GM19240 (cell line): ENCODE measurements around the gene NRG3.

Experiments
- DNase-seq: peaks from one replicate; pipeline ENCODE4 v3.0.0; 2011; ENCODE audit warnings: low spot score; ENCODE audit not compliant: insufficient read length

Gene NRG3

DNA sequence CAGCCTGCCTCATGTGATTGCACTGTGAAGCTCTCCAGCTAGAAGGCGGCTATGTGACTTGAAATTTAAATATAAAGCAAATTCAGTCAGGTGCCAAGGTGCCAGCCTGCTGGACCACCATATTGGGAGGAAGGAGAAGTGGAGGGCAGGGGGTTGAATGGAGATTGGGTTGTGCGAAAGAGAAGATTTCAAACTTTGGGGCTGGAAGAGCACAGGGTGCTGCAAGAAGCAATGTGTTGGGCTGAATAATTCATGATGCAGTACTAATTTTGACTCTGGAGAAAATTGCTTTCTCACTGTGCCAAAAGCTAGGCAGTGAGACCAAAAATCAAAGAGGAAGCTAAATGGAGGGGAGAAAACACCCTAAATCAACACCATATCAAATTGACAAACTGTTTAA, 335.3 kb downstream of the NRG3 start:
- DNase-seq: no peak

DNA sequence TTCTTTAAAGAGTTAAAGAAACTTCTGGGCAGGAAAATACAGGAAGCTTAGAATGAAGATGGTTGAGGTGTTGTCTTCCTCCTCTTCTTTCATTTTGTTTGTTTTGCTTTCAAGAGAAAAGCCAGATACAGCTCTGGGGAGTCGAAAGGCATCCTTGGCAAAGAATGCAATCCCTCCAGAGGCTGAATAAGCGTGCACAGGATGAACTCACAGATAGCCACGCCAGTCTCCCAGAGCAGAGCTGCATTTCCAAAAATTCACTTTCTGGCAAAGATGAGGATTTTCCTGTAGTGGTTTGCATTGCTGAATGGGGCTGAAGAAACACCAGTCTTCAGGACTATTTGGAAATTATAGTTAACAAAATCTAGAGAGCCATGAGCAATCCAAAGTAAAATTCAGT, 336.4 kb downstream of the NRG3 start:
- DNase-seq: no peak

DNA sequence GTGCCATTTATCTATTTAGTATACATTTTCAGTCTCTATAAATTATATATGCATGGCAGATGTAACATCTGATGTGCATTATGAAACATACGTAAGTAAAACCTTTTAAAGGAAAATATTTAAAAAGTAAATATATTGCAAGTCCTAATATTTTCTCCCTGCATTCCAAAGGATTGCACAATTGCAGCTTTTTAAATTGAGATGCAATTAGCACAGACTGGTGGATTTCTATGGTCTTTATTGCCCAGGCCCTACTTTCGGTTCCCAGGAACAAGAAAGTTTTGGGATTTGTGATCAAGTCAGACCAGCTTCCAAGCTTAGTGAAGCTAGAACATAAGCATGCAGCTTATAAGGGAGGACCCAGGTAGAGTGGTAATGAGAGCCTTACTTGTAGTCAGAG, 337.8 kb downstream of the NRG3 start:
- no peak for DNase-seq

DNA sequence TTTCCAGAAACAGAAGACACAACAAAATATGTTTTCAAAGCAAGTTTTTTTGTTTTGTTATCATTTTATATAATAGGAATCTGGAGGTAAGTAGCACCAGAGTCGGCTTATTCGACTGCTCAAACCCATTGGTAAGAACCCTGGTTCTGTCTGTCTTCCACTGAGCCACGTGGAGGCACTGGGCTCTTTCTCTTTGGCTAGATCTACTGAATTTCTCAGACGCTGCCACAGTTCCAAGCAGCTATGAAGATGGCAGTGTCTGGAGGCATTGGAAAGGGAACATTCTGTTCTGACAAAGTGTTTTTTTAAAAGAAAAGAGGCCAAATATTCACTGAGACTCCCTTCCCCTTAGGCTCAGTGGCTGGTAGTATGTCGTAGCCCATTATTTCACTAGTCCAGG, 338.8 kb downstream of the NRG3 start:
- DNase-seq: no peak

DNA sequence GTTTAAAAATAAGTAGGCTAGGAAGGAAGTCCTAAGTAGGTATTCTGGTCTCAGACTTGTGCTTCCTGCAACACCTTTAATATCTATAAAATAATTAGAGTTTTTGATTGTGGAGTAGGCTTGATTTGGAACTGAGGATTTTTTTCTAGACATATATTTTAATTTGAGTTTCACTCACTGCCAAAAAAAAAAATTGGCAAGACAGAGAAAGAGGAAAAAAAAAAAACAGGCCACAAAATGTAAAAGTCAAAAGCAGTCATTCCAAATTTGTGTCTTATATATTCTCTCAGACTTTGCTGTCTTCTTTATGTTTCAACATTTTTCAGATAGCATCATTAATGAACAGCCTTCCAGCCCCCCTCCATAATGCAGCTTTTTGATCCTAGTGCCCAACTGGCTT, 346.1 kb downstream of the NRG3 start:
- DNase-seq: no peak

DNA sequence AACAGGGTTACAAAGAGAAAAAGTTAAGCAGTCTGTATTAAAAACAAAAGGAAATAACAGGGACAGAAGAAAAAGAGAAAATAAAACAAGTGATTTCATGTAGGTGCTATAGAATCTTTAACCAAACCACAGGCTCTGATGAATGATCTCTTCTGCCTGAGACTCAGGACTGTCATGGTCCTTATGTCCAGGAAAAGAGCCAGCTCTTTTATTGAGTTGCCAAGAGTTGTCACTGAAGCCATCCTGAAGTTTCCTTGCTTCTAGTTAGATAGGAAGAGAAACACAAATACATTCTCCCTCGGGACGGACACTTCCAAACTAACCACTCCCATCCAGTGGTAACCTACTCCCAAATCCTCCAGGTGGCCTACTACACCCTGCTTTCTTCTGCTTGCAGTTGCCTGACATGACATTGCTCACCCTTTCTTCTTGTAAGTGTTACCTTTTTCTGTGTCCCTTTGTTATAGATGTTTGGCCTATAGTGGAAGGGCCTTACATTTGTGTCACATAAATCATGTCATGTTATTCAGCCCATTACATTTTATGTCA, 346.7 kb downstream of the NRG3 start:
- DNase-seq: no peak

DNA sequence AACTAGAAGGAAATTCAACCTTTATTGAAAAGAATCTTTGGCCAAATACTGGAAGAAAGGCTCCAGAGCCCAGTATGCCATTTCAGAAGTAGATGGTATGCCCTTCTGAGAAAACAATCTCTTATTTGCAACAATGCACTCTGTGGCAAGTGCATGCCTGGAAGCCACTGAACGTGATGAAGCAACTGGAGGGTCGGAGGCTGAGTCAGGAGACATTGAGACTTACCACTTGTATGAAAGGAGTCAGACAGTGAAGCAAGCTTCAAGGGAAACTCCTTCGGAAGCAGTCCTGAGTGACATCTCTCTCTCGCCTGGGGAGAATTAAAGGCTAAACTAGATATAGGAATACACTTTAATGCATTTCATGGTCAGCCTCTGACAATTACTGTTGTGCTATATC, 353.7 kb downstream of the NRG3 start:
- DNase-seq: no peak

DNA sequence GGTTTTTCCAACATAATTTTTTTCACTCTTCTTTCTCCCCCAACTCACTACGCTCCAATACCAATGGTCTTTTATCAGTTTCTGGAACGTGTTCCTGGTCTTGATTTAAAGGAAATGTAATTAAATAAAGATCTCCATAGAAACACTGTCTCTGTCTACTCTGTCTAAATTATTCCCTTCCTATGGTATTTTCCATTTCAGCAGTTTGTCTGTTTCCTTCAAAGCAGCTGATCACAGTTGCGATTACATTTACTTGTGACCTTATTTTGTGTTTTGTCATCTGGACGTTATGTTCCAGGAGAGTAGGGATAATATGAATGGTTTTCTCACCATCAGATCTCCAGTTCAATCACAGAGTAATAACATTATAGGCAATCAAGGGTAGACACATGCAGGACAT, 359.2 kb downstream of the NRG3 start:
- DNase-seq: no peak

DNA sequence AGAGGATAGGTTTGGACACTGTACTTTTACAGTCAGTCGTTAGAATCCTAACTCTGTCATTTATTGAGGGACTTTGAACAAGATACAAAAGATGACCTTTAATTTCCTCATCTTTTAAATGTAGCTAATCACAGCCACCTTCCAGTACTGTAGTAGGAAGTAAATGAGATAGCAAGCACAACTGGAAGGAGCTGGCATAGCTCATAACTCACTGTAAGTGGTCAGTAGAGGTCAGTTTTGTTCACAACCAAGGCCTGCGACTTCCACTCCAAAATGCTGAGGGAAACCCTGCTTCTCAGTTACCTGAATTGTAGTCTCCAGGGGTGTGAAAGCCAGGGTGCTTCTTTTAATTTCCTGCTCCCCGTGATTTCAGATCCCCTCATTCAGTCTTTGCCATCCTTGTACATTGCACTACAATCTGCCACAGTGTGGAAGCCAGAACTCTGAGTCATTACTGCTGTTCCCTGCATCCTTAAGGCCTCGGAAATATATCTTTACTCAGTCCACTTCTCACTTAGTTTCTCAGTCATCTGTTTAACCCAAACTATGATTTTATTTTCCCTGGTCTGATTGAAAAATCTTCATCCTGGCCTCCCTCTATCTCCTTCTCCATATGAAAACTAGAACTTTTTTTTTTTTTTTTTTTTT, 361.2 kb downstream of the NRG3 start:
- no peak for DNase-seq

DNA sequence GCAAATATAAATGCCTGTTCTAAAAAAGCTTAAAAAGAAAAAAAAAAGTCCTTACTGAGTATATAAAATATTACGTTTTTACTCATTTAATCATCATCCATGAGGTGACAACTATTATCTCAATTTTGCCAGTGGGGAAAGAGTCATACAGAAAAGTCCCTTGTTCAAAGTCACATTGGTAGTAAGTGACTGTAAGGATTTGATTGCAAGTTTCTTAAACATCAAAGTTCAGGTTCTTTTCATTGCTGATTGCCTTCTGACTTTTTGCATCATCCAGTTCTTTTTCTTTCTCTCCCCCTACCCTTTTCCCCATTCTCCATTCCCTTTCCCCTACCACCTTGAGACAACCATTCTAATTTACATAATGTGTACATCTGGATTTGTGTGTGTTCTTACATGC, 363.3 kb downstream of the NRG3 start:
- no peak for DNase-seq

DNA sequence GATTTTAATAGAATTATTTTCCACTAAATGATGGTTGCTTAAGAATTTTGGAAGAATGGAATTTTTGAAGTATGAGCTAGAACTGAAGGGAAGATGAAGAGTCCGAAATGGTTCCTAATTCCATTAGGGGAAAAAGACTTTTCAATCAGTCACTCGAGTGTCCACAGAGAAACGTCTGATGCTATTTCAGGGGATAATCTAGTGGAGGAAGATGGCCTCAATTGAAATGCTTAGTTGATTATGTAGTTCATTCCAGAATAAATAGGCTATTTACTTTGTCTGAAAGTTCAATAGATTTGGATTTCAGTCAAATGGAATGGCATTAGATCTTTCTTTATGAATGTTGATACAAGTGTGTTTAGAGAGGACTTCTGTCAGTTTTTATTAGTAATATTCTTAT, 365.4 kb downstream of the NRG3 start:
- DNase-seq: no peak

DNA sequence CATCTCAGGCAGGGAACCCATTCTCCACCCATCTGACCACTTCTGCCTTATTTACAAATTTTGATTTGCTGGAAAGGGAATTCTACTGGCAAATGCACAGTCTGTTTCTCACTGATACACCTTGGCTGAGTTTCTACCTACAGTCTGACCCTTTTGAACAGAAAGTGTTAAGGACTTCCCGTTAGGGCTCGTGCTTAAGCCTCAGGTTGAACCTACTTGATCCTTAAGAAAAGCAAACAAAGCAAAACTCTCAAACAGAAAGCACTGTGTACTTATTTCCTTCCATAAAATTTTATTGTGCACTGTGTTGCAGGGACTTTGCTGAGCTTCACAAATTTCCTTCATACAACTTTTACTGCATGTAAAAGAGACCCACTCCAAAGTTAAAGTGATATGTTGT, 367.8 kb downstream of the NRG3 start:
- DNase-seq: no peak

DNA sequence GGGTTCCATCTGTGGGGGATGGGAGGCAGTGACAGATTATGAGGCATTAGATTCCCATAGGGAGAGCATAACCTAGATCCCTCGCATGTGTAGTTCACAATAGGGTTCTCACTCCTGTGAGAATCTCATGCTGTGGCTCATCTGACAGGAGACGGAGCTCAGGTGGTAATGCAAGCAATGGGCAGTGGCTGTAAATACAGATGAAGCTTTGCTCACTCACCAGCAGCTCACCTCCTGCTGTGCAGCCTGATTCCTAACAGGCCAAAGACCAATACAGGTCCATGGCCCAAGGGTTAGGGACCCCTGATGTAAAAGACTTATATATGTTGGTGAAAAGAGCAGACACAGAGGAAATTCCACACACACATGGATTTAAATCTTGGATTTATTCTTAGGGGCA, 370.2 kb downstream of the NRG3 start:
- DNase-seq: no peak

DNA sequence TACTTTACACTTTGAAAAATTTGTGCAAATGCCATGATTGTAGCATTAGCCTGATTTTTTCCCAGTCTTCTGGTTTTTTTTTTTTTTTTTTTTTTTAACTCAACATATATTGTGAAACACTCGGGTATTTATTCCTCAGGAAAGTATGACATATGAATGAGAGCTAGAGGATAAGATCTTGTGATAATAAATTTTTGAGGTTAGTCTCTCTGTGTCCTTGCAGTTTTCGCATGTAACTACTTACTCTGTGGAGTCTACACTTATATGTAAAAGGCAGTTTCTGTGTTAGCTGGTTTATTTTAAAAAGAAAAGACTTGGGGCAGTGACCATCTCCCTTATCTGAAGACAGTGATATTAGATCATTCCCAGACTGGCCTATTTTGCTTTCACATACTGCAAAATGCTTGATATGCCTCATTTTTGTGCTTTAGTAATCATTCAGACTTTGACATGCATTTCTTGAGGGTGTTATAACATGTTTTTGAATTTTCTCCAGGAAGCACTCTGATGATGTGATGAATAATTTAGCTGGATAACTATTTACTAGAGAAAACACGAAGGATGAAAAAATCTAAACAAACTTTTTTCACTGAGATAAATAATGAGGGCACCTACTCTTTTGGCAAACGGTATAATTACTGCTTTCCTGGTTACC, 371.0 kb downstream of the NRG3 start:
- no peak for DNase-seq

DNA sequence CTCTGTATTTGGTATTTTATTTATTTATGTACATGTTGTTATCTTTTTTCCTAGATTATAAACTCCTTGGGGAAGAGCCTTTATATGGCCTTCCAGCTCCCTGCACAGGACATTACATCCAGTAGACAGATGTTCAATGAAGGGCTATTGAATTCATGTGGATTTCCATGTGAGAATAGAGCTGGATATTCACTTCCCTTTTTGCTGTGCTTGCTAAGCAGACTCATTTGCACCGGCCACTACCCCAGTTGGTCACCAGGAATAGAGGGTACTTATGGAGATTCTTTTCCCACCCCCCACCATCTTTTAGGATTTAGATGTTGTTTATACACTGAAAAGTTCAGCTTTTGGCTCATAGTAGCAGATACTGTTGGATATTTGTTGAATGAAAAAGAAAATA, 374.1 kb downstream of the NRG3 start:
- DNase-seq: no peak

DNA sequence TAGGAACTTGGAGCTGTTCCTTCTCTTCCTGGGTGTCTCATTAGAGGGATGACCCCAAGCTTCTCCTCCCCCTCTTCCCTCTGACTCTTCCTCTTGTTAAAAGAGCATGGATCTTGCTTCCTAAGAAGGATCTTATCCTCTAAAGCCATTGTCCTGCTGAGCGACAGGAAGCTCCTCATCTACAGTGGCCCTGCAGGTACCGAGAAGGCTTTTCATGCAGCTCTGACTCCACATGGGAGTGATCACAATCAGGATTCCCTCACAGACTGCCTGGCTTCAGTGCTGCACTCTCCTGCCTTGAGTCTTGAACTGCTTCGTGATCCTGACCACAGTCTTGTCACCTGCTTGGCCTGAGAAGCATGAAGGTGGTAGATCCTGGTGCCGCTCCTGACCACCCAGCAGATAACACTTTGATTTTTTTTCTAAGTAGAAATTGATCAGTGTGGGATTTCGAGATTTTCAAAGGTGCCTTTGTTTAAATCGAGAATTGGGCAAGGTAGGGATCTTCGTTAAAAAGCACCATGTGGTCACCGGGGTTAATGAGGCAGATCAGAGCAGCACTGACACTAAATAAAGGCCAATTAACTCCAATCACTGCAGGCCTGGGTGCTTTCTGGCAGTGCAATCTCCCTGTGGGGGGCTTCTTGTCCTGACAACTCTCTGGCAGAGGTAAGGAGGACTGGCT, 376.4 kb downstream of the NRG3 start:
- no peak for DNase-seq

DNA sequence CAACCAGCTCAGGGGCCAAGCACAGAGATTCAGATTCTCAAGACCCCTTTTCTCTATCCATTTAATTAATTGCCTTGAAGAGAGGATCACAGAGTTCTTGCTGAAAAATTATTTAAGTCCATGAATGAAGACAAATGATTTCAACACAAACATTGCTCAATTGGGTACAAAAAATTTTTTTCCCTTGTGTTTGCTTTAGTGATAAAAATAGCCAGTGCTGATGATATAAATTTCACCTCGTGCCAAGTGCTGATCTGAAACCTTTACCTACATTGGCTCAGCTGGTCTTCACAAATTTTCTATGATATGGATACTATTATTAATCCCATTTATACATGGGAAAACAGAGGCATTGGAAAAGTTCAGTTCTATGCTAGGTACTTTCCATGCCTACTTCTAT, 377.1 kb downstream of the NRG3 start:
- no peak for DNase-seq

DNA sequence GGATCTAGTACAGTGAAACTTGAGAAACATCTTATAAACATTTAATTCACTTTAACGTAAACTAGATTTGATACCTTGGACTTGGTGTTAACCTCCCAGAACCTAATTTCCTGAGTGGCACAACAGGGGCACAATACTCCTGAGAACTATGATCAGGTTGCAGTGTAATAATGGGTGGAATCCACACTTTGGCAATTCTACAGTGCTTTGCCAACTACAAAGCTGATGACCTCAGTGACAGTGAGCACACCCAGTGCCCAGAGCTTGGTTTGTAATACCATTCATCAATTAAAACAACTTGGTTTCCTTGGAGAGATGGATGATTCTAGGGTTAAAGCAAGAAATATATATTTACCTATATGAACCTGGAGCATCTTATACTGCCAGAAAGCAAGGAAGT, 379.2 kb downstream of the NRG3 start:
- no peak for DNase-seq

DNA sequence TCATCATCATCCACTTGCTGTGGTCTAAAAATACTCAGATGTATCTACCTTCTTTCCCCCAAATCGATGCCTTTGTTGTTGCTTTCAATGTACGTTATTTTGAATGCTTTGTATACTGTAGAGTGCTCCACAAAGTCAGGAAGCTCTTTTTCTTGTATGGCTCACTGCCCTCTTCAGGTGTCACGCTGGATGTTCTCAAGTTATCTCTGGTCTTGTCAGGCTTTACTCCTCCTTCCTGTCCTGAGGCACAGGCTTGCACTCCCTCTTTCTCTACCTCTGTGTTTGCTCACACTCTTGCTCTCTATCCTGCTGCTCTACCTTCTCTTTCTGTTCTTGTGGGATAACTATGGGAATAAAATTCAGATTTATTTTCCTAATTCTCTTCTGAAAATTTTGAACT, 381.3 kb downstream of the NRG3 start:
- no peak for DNase-seq

DNA sequence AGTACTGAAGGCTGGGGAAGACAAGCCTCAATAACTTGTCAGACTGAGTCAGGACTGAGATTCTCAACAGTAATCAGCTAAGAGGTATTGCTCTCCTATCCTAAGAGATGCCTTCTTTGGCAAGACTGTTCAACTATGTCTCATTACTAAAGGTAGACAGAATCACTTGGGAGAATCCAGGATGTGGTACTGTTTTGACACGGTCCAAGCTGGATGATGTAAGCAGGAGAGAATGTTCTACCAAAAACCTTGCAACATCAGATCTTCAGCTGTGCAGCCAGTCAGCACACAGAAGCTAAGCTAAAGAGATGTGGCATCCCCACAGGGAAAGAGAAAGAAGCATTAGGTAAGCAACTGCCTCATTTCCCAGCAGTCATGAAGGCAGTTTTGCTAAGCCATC, 391.4 kb downstream of the NRG3 start:
- DNase-seq: no peak

DNA sequence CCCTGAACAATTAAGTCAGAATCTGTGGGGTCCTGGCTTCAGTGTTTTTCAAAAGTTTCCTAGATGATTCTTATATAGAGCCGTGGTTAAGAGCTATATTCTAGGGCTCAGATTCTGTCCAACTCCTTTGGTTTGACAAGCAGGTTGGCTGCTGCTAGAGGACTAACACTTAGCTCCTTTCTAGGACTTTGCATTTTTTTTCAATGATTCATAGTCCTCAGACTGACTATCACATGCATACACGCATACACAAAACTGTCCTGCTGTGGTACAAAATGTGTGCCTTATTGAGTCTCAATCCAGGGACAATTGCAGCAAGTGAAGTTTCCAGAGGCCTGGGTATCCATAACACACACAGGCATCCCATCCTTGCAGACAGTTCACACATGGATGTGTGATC, 392.0 kb downstream of the NRG3 start:
- DNase-seq: no peak

DNA sequence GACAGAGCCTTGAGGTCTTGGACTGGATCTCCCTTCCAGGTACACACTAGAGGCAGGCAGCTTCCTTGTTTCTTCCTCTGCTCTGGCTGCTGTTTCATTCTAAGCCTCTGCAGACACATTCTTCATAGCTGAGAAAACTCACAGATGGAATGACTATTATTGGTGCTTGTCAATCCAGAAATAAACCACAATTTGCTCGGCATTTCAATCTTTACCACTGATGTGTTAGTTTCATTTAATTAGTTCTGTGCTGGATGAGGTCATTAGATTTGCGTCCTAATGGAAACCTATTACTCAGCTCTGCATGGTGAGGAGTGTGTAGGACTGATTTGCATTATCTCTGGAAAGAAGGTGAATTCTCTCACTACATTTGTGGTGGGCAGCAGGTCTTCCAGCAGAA, 392.5 kb downstream of the NRG3 start:
- DNase-seq: no peak

DNA sequence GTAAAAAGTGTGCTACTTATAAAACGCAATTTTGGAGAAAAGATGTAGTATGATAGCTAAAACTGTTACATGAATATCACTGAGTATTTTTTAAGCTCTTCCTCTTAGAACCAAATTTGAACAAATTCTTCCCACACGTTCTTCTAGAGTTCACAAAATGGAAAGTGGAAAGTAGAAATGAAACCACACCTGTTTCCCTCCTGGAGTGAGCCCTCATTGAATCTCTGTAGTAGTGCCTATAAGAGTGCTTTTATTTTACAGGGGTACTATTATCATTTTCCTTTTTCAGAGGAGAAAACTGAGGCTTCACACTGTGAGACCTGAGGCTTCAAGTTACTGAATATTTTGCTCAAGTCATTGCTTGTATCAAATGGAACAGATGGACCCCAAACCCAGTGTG, 393.0 kb downstream of the NRG3 start:
- no peak for DNase-seq
